Measurements from ENCODE around the gene ACP5. TPM values are rescaled to one million over a fixed set of nuclear protein-coding genes. Genes with fewer than 3 reads are reported as not detected.

Gene ACP5
- total and polyA plus RNA-seq, 10 of the 15 experiments (the other 5 are each of a cell fraction or from before 2014, with no cell fraction given): 1.0 to 73.4 (median 36.8) TPM

GRCh38 chr19:11535792-11536595 is 41.5 kb downstream of the ACP5 start (continued):
- 0 out of 2 replicates have a peak, but pooled peaks have one; percentile 5 for TF ChIP-seq PKNOX1 (IDR thresholded peaks at IDR 0.05)
- TF ChIP-seq SMC3 (IDR thresholded peaks at IDR 0.05; ENCODE audit: borderline replicate concordance, low read length): peak; percentile 67
- TF ChIP-seq NR2F1 (conservative IDR thresholded peaks at IDR 0.05): peak; percentile 59
- peak; percentile 84 for TF ChIP-seq CREM (IDR thresholded peaks at IDR 0.05; ENCODE audit: low read depth)
- peak; percentile 35; the same call in 1 of the 2 replicates for TF ChIP-seq BRCA1 (IDR thresholded peaks at IDR 0.05; ENCODE audit: low read depth, low read length)
- TF ChIP-seq IKZF1 (conservative IDR thresholded peaks at IDR 0.05): peak; percentile 62
- peak; percentile 27; the same call in 1 of the 2 replicates for TF ChIP-seq RB1 (IDR thresholded peaks at IDR 0.05; ENCODE audit: borderline replicate concordance)
- no peak for TF ChIP-seq MTA2 (IDR thresholded peaks at IDR 0.05; ENCODE audit: low read depth)
- TF ChIP-seq ZBTB33 (IDR thresholded peaks at IDR 0.05): no peak
- peak; percentile 40; the same call in 1 of the 2 replicates for TF ChIP-seq HCFC1 (IDR thresholded peaks at IDR 0.05; ENCODE audit: low read length)
- TF ChIP-seq CEBPB (IDR thresholded peaks at IDR 0.05; ENCODE audit: borderline replicate concordance in 1 of 2, low read depth in 2 of 2, low read length in 2 of 2): no peak
- TF ChIP-seq CREB1 (IDR thresholded peaks at IDR 0.05; ENCODE audit: low read depth): peak; percentile 91
- TF ChIP-seq, protein P1, sequence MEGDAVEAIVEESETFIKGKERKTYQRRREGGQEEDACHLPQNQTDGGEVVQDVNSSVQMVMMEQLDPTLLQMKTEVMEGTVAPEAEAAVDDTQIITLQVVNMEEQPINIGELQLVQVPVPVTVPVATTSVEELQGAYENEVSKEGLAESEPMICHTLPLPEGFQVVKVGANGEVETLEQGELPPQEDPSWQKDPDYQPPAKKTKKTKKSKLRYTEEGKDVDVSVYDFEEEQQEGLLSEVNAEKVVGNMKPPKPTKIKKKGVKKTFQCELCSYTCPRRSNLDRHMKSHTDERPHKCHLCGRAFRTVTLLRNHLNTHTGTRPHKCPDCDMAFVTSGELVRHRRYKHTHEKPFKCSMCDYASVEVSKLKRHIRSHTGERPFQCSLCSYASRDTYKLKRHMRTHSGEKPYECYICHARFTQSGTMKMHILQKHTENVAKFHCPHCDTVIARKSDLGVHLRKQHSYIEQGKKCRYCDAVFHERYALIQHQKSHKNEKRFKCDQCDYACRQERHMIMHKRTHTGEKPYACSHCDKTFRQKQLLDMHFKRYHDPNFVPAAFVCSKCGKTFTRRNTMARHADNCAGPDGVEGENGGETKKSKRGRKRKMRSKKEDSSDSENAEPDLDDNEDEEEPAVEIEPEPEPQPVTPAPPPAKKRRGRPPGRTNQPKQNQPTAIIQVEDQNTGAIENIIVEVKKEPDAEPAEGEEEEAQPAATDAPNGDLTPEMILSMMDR (IDR thresholded peaks at IDR 0.05 in 2 of 3, conservative IDR thresholded peaks at IDR 0.05 in 1 of 3; ENCODE audit: control insufficient read depth in 2 of 3, extremely low read depth in 1 of 3, insufficient read depth in 1 of 3, low read depth in 3 of 3, low read length in 3 of 3): peak; percentile 88 to 92 (median 90)
- 0 out of 2 replicates have a peak, but pooled peaks have one; percentile 34 for TF ChIP-seq NR2C1 (IDR thresholded peaks at IDR 0.05)
